GM12878 (cell line): ENCODE measurements around the gene NAV2. TPM values are rescaled to one million over a fixed set of nuclear protein-coding genes. Genes with fewer than 3 reads are reported as not detected.

Source experiments
- ATAC-seq: fragments of 200-7000 bp; cut with Tn5 transposase; 3 replicates; pipeline ENCODE4 v1.9.1; 2020; ENCODE audit warnings: mild to moderate bottlenecking, moderate library complexity
- BruUV-seq: library from RNA; stranded (reverse); fragments of 400-500 nt; replicated peaks from 2 replicates; lab custom pipeline; 2021; lab: Mats Ljungman, UMichigan
- CTCF ChIA-PET: fragments of 300-600 bp; sonication (Branson Sonifier 250); formaldehyde crosslinking; extraction: SDS; loops from one replicate; lab custom pipeline; 2021; ENCODE audit warnings: inconsistent platforms; lab: Yijun Ruan, JAX
- POLR2A ChIA-PET: fragments of 350-600 bp; formaldehyde crosslinking; extraction: SDS; loops from one replicate; lab custom pipeline; 2021; ENCODE audit warnings: inconsistent platforms; lab: Charles Lee
- RAD21 ChIA-PET: fragments of 300-600 bp; sonication (Branson Sonifier 250); formaldehyde crosslinking; loops from one replicate; lab custom pipeline; 2023; ENCODE audit warnings: antibody characterized with exemption; ENCODE audit not compliant: unreplicated experiment; lab: Charles Lee
- SMC1A ChIA-PET: fragments of 300-600 bp; sonication (Branson Sonifier 250); formaldehyde crosslinking; loops from one replicate; lab custom pipeline; 2023; ENCODE audit not compliant: unreplicated experiment, uncharacterized antibody; lab: Charles Lee
- DNase-seq: peaks from one replicate; pipeline ENCODE4 v3.0.0-alpha.2; 2011; ENCODE audit warnings: low read depth, low spot score
- FAIRE-seq: peaks from 3 replicates; lab custom pipeline; 2011; peaks lifted over from hg19 to GRCh38; lab: Jason Lieb, UNC
- H2AFZ ChIP-seq: 2 replicates; pipeline ENCODE4 v1.6.0; 2011; ENCODE audit warnings: low read depth, low read length, control low read depth; ENCODE audit not compliant: control insufficient read depth
- H3K27ac ChIP-seq: 2 replicates; pipeline ENCODE4 v1.5.1; 2011; ENCODE audit warnings: control low read depth; ENCODE audit not compliant: control insufficient read depth, insufficient read depth
- H3K27me3 ChIP-seq, 2 experiments: replicated peaks in 1 of 2; 2 replicates each; pipeline versions ENCODE4 v1.6.0 to v1.6.1; 2011; ENCODE audit warnings: low read length in 1 of 2; ENCODE audit not compliant: control insufficient read depth in 2 of 2, insufficient read depth in 2 of 2
- H3K36me3 ChIP-seq, 2 experiments: 2 replicates each; pipeline ENCODE4 v1.5.1; 2011; ENCODE audit warnings: low read length in 1 of 2; ENCODE audit not compliant: control insufficient read depth in 2 of 2, insufficient read depth in 2 of 2
- H3K4me1 ChIP-seq: 2 replicates; pipeline ENCODE4 v1.6.1; 2011; ENCODE audit warnings: mild to moderate bottlenecking, low read length, moderate library complexity, mixed read lengths; ENCODE audit not compliant: control insufficient read depth, insufficient read depth
- H3K4me2 ChIP-seq: 2 replicates; pipeline ENCODE4 v1.6.0; 2011; ENCODE audit warnings: control low read depth; ENCODE audit not compliant: control insufficient read depth, insufficient read depth
- H3K4me3 ChIP-seq: fragments of 200-600 bp; sonication (generic); 2 replicates; pipeline ENCODE4 v1.5.1; 2016
- H3K79me2 ChIP-seq: 2 replicates; pipeline ENCODE4 v1.6.0; 2011; ENCODE audit warnings: low read length; ENCODE audit not compliant: control insufficient read depth, insufficient read depth
- H3K9ac ChIP-seq: 2 replicates; pipeline ENCODE4 v1.8.0; 2011; ENCODE audit warnings: low read length, control low read depth, mixed read lengths; ENCODE audit not compliant: control insufficient read depth, insufficient read depth
- H3K9me3 ChIP-seq: replicated peaks from 3 replicates; pipeline ENCODE4 v1.5.1; 2011; ENCODE audit warnings: mild to moderate bottlenecking, low read length; ENCODE audit not compliant: control insufficient read depth, insufficient read depth
- H4K20me1 ChIP-seq: 2 replicates; pipeline ENCODE4 v1.6.0; 2011; ENCODE audit not compliant: control insufficient read depth, insufficient read depth
- BHLHE40 ChIP-seq, 2 experiments: fragments of 450-650 bp in 1 of 2; IDR thresholded peaks; 2 replicates each; pipeline ENCODE4 v1.6.1; 2011 to 2017; ENCODE audit warnings: low read depth in 2 of 2, borderline replicate concordance in 1 of 2, improper control_type of control experiment in 1 of 2, low read length in 1 of 2, mild to moderate bottlenecking in 1 of 2
- CBX5 ChIP-seq: sonication (generic); IDR thresholded peaks from 2 replicates; pipeline ENCODE4 v1.6.1; 2016; ENCODE audit warnings: low read depth, moderate library complexity, mild to moderate bottlenecking, inconsistent platforms
- CHD4 ChIP-seq: fragments of 200-600 bp; sonication (generic); IDR thresholded peaks from 2 replicates; pipeline ENCODE4 v1.6.1; 2016; ENCODE audit warnings: mild to moderate bottlenecking
- CREB1 ChIP-seq: IDR thresholded peaks from 2 replicates; pipeline ENCODE4 v1.6.1; 2012; ENCODE audit warnings: low read depth, mild to moderate bottlenecking, inconsistent platforms
- HCFC1 ChIP-seq: fragments of 150-350 bp; IDR thresholded peaks from 2 replicates; pipeline ENCODE4 v1.6.1; 2014; ENCODE audit warnings: low read length
- RELA ChIP-seq: fragments of 450-650 bp; IDR thresholded peaks from 2 replicates; pipeline ENCODE4 v1.8.0; 2014; ENCODE audit warnings: borderline replicate concordance; ENCODE audit not compliant: partially characterized antibody
- RUNX3 ChIP-seq: IDR thresholded peaks from 2 replicates; pipeline ENCODE4 v1.6.1; 2012; ENCODE audit warnings: low read length, inconsistent platforms
- TAF1 ChIP-seq: IDR thresholded peaks from 2 replicates; pipeline ENCODE4 v1.6.1; 2011; ENCODE audit warnings: mild to moderate bottlenecking, low read depth, low read length, borderline replicate concordance
- TCF3 ChIP-seq: IDR thresholded peaks from 2 replicates; pipeline ENCODE4 v1.6.1; 2012; ENCODE audit warnings: low read depth, mild to moderate bottlenecking, low read length, borderline replicate concordance; ENCODE audit not compliant: insufficient read depth
- TCF7 ChIP-seq: IDR thresholded peaks from 2 replicates; pipeline ENCODE4 v1.6.1; 2014; ENCODE audit warnings: antibody characterized with exemption, borderline replicate concordance
- ZNF207 ChIP-seq: fragments of 450-650 bp; IDR thresholded peaks from 2 replicates; pipeline ENCODE4 v1.6.1; 2014; ENCODE audit warnings: antibody characterized with exemption, mild to moderate bottlenecking, borderline replicate concordance
- WGBS: methylation state at CpG from one replicate; pipeline ENCODE4 v1.1.6; 2016; ENCODE audit warnings: low lambda C conversion rate; ENCODE audit not compliant: insufficient replicate concordance, insufficient coverage; ENCODE audit errors: missing lambda C conversion rate; 5-methylcytosine and 5-hydroxymethylcytosine counted together
- in situ Hi-C: fragments of 300-500 bp; cut with MboI; formaldehyde crosslinking; loops from 9 replicates; pipeline ENCODE4 v1.14.3; 2018; ENCODE audit warnings: mixed read lengths
- intact Hi-C: fragments of 100-400 bp; cut with micrococcal nuclease; formaldehyde crosslinking; loops from one replicate; pipeline ENCODE4 v1.14.2; 2022; ENCODE audit not compliant: unreplicated experiment
- polyA plus RNA-seq, 11 experiments: library from polyadenylated mRNA; depleted of rRNA in 4 of 11; unstranded in 6 of 11; stranded (reverse) in 5 of 11; fragments of >200 nt; fragmentation: Nextera tagmentation in 4 of 11; fragmentation: Illumina TruSeq in 1 of 11; extraction: Ambion mirVana in 4 of 11; extraction: Trizol in 1 of 11; gene quantifications; 1 replicate in 1 of 11; 2 replicates in 10 of 11; pipeline versions ENCODE4 v1.2.1 to v1.2.3, GENCODE V29; 2011 to 2016; ENCODE audit warnings: inconsistent platforms in 2 of 11, missing spikeins in 2 of 11, low read depth in 1 of 11
- total RNA-seq, 4 experiments: library from RNA; depleted of rRNA in 3 of 4; stranded (reverse); fragments of >200 nt in 3 of 4; fragmentation: Illumina TruSeq in 1 of 4; extraction: Trizol in 1 of 4; gene quantifications; 2 replicates each; pipeline versions ENCODE4 v1.2.1 to v1.2.3, GENCODE V29; 2013 to 2021
- TF ChIP-seq, protein P1 (sequence below): fragments of 450-650 bp; formaldehyde crosslinking; IDR thresholded peaks from 2 replicates; pipeline ENCODE4 v1.4.0; 2022; ENCODE audit warnings: mild to moderate bottlenecking, moderate library complexity

The NAV2 gene
- total and polyA plus RNA-seq, 10 of the 15 experiments (the other 5 are each of a cell fraction or from before 2014, with no cell fraction given): 0.35 to 6.1 (median 1.1) TPM

DNA sequence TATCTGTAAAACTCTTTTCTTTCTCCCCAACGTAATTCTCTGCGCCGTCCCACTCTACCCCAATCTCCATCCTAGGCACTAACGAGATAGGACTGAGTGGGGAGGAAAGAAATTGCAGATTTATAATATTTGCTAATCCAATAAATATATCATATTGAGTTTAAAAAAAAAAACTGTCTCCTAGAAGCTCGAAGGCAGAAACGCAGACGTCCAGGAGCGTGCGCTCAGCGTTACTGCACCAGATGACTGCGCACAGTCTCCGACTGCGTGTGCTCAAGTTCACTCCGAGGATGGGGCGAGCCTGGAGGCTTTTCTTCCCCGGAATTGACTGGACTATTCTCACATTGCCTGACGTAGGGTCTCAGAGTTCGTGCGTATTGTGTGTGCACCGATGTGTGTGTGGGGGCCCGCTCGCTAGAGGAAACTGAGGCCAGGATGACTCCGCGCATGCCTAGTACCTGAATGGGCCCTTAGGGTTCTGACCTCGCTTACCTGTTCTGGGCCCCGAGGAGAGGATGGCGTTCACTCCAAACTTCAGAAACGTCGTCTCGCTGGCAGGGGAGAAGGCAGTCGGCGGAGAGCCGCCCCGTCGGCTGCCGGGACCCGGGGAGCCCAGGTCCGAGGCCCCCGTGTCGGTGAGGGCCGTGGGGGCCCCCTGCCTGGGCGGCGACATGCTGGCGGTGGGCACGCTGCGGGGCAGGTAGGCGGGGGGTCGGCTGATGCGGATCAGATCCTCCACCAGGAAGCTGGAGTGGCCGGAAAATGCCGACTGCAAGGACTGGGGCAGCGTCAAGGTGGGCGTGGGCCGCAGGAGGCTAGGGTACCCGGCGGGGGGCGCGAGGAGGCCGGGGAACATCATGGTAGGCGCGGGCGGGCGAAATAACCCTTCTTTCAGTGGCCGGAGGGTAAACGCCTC lies 447.1 kb downstream of the NAV2 start (continued):
- TF ChIP-seq, protein P1, sequence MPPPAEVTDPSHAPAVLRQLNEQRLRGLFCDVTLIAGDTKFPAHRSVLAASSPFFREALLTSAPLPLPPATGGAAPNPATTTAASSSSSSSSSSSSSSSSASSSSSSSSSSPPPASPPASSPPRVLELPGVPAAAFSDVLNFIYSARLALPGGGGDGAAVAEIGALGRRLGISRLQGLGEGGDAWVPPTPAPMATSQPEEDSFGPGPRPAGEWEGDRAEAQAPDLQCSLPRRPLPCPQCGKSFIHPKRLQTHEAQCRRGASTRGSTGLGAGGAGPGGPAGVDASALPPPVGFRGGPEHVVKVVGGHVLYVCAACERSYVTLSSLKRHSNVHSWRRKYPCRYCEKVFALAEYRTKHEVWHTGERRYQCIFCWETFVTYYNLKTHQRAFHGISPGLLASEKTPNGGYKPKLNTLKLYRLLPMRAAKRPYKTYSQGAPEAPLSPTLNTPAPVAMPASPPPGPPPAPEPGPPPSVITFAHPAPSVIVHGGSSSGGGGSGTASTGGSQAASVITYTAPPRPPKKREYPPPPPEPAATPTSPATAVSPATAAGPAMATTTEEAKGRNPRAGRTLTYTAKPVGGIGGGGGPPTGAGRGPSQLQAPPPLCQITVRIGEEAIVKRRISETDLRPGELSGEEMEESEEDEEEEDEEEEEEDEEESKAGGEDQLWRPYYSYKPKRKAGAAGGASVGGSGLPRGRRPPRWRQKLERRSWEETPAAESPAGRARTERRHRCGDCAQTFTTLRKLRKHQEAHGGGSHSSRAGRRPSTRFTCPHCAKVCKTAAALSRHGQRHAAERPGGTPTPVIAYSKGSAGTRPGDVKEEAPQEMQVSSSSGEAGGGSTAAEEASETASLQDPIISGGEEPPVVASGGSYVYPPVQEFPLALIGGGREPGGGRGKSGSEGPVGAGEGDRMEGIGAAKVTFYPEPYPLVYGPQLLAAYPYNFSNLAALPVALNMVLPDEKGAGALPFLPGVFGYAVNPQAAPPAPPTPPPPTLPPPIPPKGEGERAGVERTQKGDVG (CRISPR knock-in tag): no peak
- no peak for TF ChIP-seq HCFC1
- TF ChIP-seq ZNF207: no peak

DNA sequence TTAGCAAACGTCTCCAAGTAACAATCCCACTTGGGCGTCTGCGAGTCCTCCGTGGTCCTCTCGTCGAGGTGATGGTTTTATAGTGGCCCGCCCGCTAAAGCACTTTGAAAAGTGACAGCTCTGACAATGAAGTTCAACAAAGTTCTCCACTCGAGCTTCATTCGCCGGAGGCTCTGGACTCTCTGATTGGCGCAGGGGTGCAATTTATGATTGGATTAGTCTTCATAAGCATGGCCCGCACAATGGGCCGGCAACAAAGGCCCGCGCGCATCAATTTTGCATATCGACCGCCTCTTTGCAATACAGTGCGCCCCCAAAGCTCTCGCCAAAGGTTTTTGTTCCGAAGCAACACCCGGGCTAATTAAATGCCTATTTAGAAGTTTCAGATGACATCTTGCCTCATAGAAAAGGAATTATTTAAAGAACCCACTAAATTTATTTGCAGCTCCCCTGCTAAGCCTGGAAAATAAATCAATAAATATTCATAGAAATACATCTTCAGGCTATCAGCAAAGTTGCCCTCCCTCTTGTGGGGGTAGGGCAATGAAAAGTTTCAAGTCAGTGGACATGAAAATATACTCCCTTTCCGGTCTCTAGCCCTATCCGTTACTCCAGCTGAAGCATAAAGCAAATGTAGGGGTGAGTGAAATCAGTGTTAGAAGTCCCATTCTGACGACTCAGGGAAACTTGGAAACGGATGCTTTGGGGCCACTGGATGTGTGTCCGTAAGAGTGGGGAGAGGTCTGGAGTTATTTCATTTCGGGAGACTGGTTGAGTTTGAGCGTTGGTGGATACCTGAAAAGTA lies 448.0 kb downstream of the NAV2 start, which contains the start of gene DBX1:
TSS of gene DBX1 (minus strand) at position 51 of the 805 bp plus-strand sequence. CDS start 151 bp downstream, outside the sequence.
- ChIA-PET CTCF (no interaction called here), SMC1A (no interaction called here), POLR2A (no interaction called here), RAD21 (no interaction called here)
- Histone ChIP-seq H2AFZ (no peak within 1 kb of the TSS), H3K36me3 (no peaks in the 10 kb centered on the region), H3K9me3 (no peaks in the 10 kb centered on the region; the same call in 2 of the 3 replicates), H3K79me2 (no peaks in the 10 kb centered on the region), H3K9ac (no peak within 1 kb of the TSS), H3K4me3 (no peak within 1 kb of the TSS), H3K27ac (no peak within 1 kb of the TSS), H3K4me2 (no peak within 1 kb of the TSS), H3K4me1 (no peaks in the 10 kb centered on the region; the same call in 1 of the 2 replicates), H3K27me3 (peaks cover 17 to 18% of the 10 kb centered on the region in 2 experiments; a peak in 3 of 4 replicates), H4K20me1 (no peaks in the 10 kb centered on the region)
- no peak for TF ChIP-seq TAF1
- TF ChIP-seq CREB1: no peak
- TF ChIP-seq BHLHE40 (IDR thresholded peaks at IDR 0.05; ENCODE audit: borderline replicate concordance in 1 of 2, low read depth in 2 of 2, low read length in 1 of 2): no peak
- TF ChIP-seq CBX5: no peak
- TF ChIP-seq CHD4: no peak
- no peak for TF ChIP-seq TCF3
- no peak for TF ChIP-seq TCF7
- TF ChIP-seq RUNX3: no peak
- TF ChIP-seq RELA: no peak
- no TSS peak for BruUV-seq
- in situ Hi-C loops (no loop called here), intact Hi-C loops (no loop called here)
- FAIRE-seq (no peak), DNase-seq (no peak), ATAC-seq (no peak)
- WGBS: 60% methylated on average over 30 of the region's 30 CpGs
